ACC112 (cell line): ENCODE measurements around the gene MARK1.
A peak's percentile ranks its signal among the peaks of the same experiment; 100 is the strongest.

Experiments used
- H2AFZ ChIP-seq: fragments of 200-600 bp; sonication (generic); one replicate; pipeline ENCODE4 v1.6.0; 2017; ENCODE audit warnings: antibody characterized with exemption, low read length; ENCODE audit not compliant: unreplicated experiment
- H3K27ac ChIP-seq: fragments of 200-600 bp; sonication (generic); 2 replicates; pipeline ENCODE4 v1.5.1; 2014; ENCODE audit warnings: low read depth, mild to moderate bottlenecking, antibody characterized with exemption, low read length, moderate library complexity
- H3K27me3 ChIP-seq: fragments of 200-600 bp; sonication (generic); 2 replicates; pipeline ENCODE4 v1.6.1; 2014; ENCODE audit warnings: mild to moderate bottlenecking, antibody characterized with exemption, low read length, moderate library complexity, mixed read lengths; ENCODE audit not compliant: insufficient read depth
- H3K36me3 ChIP-seq: fragments of 200-600 bp; sonication (generic); 2 replicates; pipeline ENCODE4 v1.6.1; 2016; ENCODE audit warnings: mild to moderate bottlenecking, antibody characterized with exemption, low read length, moderate library complexity, mixed read lengths; ENCODE audit not compliant: insufficient read depth
- H3K4me1 ChIP-seq: fragments of 200-600 bp; sonication (generic); one replicate; pipeline ENCODE4 v1.6.1; 2016; ENCODE audit warnings: low read length, mixed read lengths; ENCODE audit not compliant: insufficient read depth, unreplicated experiment, control insufficient read depth
- H3K4me3 ChIP-seq: fragments of 200-600 bp; sonication (generic); 2 replicates; pipeline ENCODE4 v1.5.1; 2014; ENCODE audit warnings: mild to moderate bottlenecking, low read depth, low read length
- H3K79me2 ChIP-seq: fragments of 200-600 bp; sonication (generic); one replicate; pipeline ENCODE4 v1.6.0; 2016; ENCODE audit warnings: low read length; ENCODE audit not compliant: control insufficient read depth, unreplicated experiment, insufficient read depth

Gene MARK1

DNA sequence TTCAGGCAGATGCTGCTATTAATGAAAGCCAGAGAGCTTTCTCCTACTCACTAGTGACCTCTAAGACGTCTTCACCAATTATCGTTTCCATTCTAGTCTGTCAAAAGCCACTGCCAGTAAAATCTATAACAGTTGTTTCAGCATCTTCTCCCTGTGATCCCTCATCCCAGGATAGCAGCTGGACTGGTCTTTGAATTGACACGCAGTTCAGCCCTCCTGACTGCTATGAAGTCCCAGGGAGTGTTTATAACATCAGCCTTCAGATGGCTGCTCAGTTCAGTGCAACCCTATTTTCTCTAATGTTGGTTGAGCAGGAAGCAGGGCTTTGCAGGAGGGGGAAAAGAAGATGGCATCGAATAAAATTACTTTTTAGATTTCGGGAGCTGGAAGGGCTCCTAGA lies 23.6 kb upstream of the MARK1 start:
- H3K27ac ChIP-seq: no peak overlapping the region
- no peak overlapping the region for H2AFZ ChIP-seq
- no peak overlapping the region for H3K4me3 ChIP-seq
- H3K36me3 ChIP-seq: no peaks in the 10 kb centered on the region
- no peaks in the 10 kb centered on the region for H3K79me2 ChIP-seq
- peaks cover 34% of the 10 kb centered on the region for H3K27me3 ChIP-seq
- no peaks in the 10 kb centered on the region for H3K4me1 ChIP-seq

DNA sequence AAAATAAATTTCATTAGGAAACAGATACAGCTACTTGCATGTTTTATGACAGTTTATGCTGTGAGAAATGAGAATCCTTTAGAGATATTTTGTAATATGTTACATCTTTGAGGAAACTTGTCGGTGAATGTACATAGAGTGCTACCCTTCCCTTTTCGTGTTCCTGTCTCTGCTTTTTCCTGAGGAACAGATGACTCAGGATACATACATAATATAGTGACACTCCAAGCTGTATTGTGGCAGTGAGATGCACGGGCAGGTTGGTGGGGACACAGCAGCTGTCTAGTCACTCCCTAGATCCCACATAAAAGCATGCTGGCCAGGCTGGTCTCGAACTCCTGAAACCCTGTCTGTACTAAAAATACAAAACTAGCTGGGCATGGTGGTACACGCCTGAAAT lies 20.9 kb upstream of the MARK1 start:
- H3K4me1 ChIP-seq: no peaks in the 10 kb centered on the region
- H3K4me3 ChIP-seq: no peak overlapping the region
- H2AFZ ChIP-seq: no peak overlapping the region
- peaks cover 33% of the 10 kb centered on the region for H3K27me3 ChIP-seq
- no peak overlapping the region for H3K27ac ChIP-seq
- H3K36me3 ChIP-seq: no peaks in the 10 kb centered on the region
- H3K79me2 ChIP-seq: no peaks in the 10 kb centered on the region

DNA sequence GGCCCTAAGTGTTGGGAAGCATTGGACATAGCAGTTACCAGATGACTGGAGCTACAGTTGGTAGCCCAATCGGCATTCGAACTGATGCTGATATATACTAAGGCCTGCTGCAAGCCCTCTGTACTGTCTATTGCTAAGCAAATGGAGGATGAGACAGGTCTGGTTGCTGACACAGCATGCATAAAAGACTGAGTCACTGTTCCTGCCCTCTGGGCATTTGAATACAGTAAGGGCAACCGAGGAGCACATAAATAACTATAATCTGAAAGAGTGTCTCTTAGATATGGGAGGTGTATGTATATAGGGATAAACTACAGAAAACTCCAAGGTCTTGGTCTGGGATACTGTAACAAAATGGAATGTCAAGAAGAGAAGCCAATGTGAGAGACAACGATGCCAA lies 16.8 kb upstream of the MARK1 start:
- H3K36me3 ChIP-seq: no peaks in the 10 kb centered on the region
- no peaks in the 10 kb centered on the region for H3K4me1 ChIP-seq
- no peak overlapping the region for H3K27ac ChIP-seq
- no peak overlapping the region for H3K4me3 ChIP-seq
- H3K79me2 ChIP-seq: no peaks in the 10 kb centered on the region
- H2AFZ ChIP-seq: no peak overlapping the region
- H3K27me3 ChIP-seq: peaks cover 39% of the 10 kb centered on the region; the same call in 1 of the 2 replicates

DNA sequence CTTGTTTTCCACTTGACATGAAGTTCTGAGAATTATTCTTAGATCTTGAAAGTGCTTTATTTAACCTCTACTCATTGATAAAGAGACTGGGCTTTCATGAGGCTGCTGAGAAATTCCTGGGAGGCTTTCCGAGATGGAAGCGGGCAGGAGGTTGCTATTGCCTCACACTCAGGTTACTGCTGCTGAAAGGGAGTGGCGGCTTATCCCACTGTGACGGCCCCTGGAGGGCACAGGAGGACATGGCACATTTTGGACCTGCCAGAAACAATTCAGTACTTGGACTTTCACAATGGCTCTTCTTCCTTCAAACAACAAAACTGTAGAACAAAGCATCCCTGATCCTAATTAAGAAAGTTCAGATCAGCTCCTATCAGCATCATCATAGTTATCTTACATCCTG lies 16.2 kb upstream of the MARK1 start:
- no peaks in the 10 kb centered on the region for H3K4me1 ChIP-seq
- no peak overlapping the region for H2AFZ ChIP-seq
- no peak overlapping the region for H3K27ac ChIP-seq
- no peaks in the 10 kb centered on the region for H3K36me3 ChIP-seq
- H3K27me3 ChIP-seq: peaks cover 33% of the 10 kb centered on the region; the same call in 1 of the 2 replicates
- H3K79me2 ChIP-seq: no peaks in the 10 kb centered on the region
- H3K4me3 ChIP-seq: no peak overlapping the region

DNA sequence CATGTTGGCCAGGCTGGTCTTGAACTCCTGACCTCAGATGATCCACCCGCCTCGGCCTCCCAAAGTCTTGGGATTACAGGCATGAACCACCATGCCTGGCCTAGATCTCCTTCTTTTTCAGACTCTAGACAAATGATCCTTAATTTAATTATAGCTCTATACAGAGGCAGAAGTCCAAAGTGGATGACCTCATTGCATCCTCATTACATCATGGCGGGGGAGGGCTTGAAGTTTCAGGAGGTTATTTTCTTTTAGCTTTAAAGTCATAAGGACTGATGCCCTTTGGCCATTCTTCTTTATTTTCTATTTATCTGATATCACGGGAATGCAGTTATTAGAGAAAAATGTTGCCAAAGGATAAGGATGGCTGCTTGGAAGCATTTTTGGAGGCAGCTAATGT lies 14.1 kb upstream of the MARK1 start:
- no peaks in the 10 kb centered on the region for H3K36me3 ChIP-seq
- H3K27ac ChIP-seq: no peak overlapping the region
- H3K4me3 ChIP-seq: no peak overlapping the region
- peaks cover 33% of the 10 kb centered on the region for H3K27me3 ChIP-seq
- H3K4me1 ChIP-seq: no peaks in the 10 kb centered on the region
- H2AFZ ChIP-seq: no peak overlapping the region
- no peaks in the 10 kb centered on the region for H3K79me2 ChIP-seq

DNA sequence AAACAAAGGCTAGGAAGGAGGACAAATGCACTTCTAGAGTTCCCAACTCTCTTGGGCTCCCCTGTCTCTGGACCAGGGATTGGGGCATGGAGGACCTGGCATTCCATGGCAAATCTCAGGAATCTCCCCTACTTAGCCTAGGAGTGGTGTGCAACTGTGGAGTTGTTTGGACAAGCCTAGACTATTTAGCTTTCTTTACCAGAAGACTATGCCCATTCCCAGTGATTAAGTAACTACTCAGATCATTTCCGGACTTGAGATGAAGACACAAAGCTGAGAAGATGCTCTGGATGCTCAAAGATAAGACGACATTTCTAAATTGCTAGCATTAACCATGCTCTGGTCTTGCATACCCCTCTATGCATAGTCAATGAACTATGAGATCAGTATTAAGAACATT lies 13.7 kb upstream of the MARK1 start:
- no peaks in the 10 kb centered on the region for H3K79me2 ChIP-seq
- H3K27ac ChIP-seq: no peak overlapping the region
- no peak overlapping the region for H2AFZ ChIP-seq
- peaks cover 31% of the 10 kb centered on the region for H3K27me3 ChIP-seq
- H3K4me3 ChIP-seq: no peak overlapping the region
- H3K36me3 ChIP-seq: no peaks in the 10 kb centered on the region
- no peaks in the 10 kb centered on the region for H3K4me1 ChIP-seq

DNA sequence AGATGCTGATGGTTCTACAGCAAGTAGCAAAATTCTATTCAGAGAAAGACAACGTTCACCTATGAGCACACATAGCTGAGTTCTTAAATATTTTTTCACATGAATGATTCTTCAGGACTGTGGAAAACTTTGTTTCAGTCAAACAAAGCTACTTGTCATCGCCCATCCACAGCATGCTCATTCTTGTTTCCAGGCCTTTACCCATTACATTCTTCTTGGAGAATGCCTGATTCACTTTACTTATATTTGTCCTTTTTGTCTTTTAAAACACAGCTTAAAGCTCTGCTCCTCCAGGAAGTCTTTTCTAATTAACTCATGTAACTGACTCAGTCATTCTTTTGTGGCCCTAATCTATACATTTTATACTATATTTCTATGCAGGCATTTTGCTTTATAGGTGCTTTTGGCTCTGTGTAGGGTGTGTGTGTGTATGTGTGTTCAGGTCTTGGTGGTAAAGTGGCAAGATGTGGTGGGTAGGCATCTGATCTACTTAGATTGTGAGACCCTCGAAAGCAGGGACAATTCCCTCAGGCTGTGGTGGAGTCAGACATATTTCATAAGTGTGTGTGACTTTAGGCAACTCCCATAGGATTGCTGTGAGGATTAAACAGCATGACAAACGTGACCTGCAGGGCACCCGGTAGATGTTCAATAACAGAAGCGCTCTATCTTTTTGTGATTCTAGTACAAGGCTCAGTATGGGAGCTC lies 11.8 kb upstream of the MARK1 start:
- Histone ChIP-seq H3K27me3 (peaks cover 45% of the 10 kb centered on the region), H3K27ac (no peak overlapping the region), H3K4me3 (no peak overlapping the region), H3K79me2 (no peaks in the 10 kb centered on the region), H3K36me3 (no peaks in the 10 kb centered on the region), H2AFZ (no peak overlapping the region), H3K4me1 (no peaks in the 10 kb centered on the region)

DNA sequence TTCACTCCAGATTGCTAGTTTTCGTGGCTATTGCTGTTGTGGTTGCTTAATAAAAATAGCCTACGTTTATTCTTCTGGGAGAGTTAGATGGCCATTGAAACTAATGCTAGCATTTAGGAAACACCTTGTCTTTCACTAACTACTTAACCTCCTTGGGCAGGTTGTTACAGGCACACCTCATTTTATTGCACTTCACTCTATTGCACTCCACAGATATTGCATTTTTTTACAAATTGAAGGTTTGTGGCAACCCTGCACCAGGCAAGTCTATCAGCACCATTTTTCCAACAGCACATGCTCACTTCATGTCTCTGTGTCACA lies 11.3 kb upstream of the MARK1 start:
- Histone ChIP-seq H3K27ac (no peak overlapping the region), H3K36me3 (no peaks in the 10 kb centered on the region), H3K27me3 (peaks cover 48% of the 10 kb centered on the region), H2AFZ (no peak overlapping the region), H3K79me2 (no peaks in the 10 kb centered on the region), H3K4me1 (no peaks in the 10 kb centered on the region), H3K4me3 (no peak overlapping the region)

DNA sequence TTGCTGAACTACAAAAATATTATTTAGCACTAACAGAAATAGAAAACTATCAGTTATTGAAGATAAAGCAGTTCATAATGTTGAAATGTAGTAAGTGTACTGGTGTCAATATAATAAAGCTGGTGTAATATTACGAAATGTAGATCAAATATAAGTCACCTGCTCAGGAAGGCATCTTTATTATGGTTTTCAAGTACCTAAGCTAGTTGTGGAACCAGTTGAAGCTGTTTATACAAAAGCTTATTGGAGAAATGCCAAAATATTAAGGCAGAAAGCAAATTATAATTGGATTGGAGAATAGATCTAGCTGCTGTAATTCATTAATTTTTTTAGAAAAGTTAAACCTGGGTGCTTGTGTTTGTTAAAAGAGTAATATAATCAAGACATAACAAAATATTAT lies 6.2 kb upstream of the MARK1 start:
- Histone ChIP-seq H3K36me3 (no peaks in the 10 kb centered on the region), H3K4me3 (no peak overlapping the region), H3K79me2 (no peaks in the 10 kb centered on the region), H3K4me1 (no peaks in the 10 kb centered on the region), H2AFZ (no peak overlapping the region), H3K27me3 (peaks cover 73% of the 10 kb centered on the region), H3K27ac (no peak overlapping the region)

DNA sequence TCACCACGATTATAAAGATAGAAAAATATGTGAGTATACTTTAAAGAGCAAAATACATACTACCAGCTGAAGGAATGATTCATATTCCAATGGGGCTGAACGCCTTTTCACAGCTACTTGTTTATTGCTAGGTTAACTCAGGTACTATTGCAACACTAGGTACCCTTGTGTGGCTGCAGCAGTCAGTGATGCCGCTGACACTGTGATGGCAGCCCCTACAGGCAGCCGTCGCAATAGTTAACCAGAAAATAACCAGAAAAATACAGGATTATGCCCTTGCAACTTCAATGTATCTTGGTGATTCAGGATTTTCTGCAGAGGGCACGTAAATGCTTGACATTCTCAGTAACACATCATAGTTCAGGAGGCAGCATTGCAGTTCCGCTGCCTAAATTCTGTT lies 1.6 kb upstream of the MARK1 start:
- H3K27me3 ChIP-seq: peaks cover 87% of the 10 kb centered on the region
- no peak overlapping the region for H3K27ac ChIP-seq
- no peak overlapping the region for H2AFZ ChIP-seq
- H3K79me2 ChIP-seq: no peaks in the 10 kb centered on the region
- H3K4me3 ChIP-seq: no peak overlapping the region
- H3K4me1 ChIP-seq: peaks cover 4% of the 10 kb centered on the region
- no peaks in the 10 kb centered on the region for H3K36me3 ChIP-seq

DNA sequence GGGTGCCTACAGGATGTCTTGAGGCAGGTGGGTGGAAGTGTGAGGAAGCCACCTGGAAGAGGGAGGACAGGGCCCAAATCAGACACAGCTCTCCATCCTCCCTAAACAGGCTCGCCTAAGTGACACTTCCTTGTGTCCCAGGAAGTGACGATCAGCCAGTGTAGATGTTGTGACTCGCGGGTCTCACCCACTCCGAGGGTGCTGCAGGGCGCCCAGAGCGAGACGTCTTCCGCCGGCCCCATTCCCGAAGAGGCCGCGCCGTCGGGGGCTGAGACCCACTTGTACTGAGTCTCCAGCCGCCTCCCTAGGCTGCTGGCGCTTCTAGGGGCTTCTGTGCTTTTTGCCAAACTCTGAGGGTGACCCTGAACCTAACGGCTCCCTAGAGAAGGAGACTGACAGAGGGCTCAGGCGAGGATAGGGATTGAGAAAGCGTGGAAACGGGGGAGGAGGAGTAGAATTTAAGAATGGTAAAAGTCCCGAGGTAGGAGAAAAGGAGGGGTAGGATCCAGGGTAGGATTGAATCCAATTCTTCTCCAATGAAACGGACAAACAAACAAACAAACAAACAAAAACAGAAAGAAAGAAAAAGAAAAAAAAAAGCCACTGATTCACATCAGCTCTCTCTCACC lies 543 bp upstream of the MARK1 start:
- H3K4me1 ChIP-seq: peaks cover 4% of the 10 kb centered on the region
- peak overlapping the region; percentile 30 for H2AFZ ChIP-seq
- peaks cover 89% of the 10 kb centered on the region for H3K27me3 ChIP-seq
- H3K79me2 ChIP-seq: no peaks in the 10 kb centered on the region
- H3K4me3 ChIP-seq: peak overlapping the region; percentile 70
- H3K36me3 ChIP-seq: no peaks in the 10 kb centered on the region
- no peak overlapping the region for H3K27ac ChIP-seq
